ENCODE measurements around the gene TRIM62.

TRIM62 gene

DNA sequence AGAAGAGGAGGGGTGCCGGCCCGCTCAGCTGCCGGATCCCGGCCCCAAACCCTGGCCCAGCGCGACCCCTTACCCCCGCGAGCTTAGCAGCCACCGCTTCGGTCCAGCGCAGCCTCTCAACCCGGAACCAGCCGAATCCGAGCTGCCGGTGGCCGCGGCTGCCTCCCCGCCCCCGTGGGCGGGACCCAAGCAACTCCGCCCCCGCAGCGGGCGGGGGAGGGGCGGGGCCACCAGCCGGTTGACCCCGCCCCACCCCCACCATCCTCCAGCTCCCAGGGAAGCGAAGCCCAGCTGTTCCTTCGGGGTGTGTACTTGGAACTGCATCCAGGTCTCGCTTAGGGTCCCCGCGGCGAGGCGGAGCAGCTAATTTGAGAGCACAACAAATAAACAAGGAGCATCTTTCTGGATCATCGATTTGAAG is at the start of gene TRIM62:
Gene TRIM62, minus strand, starts transcription at position 123 of the 421 bp plus-strand sequence. CDS start 611 bp downstream, outside the sequence.
- peak; percentile 85 to 95 for DNase-seq

DNA sequence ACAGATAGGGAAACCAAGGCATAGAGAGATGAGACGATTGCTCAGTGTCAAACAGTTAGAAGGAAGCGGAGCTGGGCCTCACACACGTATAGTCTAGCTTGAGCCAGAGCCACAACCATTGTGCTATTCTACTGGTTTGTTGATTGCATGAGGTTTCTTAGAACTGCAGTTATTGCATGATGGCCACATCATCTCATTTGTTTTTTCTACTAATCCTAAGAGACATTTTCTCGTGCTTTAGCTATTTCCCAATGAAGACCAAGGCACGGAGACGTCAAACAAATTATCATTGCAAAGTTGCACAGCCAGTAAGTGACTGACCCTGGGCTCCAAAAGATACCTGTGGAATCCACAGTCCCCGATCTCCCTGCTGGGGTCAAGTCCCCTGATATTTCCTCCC is 49.3 kb upstream of the TRIM62 start:
- no peak for DNase-seq

DNA sequence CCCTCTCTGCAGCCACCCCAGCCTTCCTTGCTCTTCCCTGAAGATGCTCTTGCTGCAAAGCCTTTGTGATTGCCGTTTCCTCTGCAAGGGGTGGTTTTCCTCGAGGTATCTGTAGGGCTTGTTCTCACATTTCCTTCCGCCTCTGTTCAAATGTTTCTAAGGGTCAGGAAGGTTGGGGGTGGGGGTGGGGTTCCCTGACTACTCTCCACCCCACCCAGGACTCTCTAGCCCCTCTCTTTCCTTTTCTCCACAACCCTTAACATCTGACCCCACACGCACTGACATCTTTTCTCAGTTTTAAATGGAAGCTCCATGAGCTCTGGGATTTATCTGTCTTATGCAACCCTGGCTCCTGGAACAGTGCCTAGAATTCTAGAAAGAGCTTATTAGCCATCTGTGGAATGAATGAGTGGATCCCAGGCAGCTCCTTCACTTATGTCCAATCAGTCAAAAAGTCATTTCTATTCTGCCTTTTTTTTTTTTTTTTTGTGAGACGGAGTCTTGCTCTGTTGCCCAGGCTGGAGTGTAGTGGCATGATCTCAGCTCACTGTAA is 47.2 kb upstream of the TRIM62 start:
- DNase-seq, result peak; percentile 81 to 82

DNA sequence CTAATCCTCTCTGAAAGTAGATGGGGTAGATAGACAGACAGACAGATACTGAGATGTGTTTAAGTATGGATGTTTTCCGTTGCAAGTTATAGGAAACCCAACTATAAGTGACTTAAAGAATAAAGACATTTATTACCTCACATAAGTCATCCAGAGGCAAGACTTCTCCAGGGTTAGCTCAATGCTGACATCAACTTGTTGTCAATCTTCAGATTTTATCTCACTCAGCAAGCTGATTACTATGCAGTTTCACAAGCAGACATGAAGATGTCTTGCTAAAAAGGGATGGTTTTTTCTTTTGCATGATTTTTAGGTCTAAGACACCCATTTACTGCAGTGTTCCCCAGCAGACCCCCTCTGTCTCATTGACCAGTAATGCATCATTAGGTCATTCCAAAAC is 43.7 kb upstream of the TRIM62 start:
- DNase-seq, result no peak

DNA sequence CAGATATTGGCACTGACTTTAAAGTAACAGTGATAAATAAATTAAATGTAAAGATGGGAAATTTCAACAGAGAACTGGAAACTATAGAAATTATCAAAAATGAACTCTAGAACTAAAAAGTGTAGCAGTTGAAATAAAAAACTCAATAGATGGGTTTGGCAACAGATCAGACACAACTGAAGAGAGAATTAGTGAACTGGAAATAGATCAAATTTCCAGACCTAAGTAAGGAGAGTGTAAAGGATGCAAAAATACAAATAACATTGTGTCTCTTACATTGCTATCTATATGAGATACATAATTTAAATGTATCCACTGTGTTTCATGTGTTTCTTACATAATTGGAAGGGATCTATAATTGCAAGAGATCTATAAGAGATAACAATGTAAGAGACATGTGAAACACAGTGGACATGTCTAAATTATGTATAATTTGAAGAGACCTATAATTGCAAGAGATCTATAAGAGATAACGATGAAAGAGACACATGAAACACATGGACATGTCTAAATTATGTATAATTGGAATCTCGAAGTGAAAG is 42.4 kb upstream of the TRIM62 start:
- no peak for DNase-seq

DNA sequence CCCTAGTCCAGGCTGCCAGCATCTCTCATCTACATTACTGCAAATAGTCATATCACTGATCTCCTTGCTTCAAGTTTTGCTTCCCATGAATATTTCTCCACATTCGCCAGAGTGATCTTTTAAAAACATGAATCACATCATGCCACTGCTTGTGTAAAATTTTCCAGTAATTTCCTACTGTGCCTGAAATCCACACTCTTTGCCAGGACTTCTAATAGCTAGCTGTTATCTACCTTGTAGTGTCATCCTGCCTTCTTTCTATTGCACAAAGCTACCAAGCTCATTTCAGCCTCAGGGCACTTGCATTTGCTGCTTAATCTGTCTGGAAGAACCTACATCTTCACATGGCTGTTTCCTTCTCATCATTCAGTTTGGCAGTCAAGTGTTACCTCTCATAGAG is 40.5 kb upstream of the TRIM62 start:
- no peak for DNase-seq

DNA sequence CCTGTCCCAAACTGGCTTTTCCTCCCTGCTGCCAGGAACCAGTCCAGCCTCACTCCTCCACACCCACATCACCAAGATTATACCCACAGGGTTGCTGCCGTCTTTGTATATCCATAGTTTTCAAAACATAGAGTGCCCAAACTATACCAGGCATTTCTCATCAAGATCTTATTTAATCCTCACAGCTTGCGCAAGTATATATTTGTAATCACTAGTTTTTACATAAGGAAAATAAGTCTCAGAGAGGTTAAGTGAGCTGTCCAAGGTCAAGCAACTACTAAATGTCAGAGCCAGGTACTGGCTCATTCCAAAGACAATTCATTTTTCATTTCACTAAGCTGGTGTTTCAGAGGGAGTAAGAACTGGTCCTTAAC is 39.5 kb upstream of the TRIM62 start:
- no peak for DNase-seq

DNA sequence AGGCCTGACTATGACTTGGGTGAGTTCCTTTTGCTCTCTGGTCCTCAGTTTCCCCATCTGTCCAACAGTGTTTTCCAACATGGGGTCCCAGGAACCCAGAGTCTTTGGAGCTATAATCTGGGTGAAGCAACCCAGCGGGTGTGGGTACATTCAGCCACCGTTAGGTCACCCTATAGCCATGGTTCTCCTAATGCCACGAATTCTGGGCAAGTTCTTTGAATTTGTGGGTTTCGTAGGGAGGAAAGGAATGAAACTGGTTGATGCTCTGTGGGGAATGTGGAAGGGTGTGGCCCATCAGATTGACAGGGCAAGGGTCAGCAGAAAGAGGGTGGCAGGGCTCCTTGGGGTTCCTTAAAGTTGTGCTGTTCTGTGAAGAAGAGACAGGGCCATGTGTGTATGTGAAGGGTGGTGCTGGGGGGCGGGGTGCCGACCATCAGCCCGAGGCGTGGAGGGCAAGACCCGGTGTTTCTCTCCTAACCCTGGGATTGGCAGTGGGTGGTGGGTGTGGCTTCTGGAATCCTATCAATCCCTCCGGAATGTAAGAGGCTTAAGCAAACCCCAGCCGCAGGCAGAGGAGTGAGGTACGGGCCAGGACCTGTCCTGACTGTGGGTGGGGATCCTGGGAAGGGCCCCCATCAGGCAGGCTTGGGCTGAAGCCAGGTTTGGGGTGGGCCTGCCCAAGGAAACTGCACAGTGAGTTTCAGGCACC is 39.0 kb upstream of the TRIM62 start:
- peak; percentile 13 to 49 for DNase-seq

DNA sequence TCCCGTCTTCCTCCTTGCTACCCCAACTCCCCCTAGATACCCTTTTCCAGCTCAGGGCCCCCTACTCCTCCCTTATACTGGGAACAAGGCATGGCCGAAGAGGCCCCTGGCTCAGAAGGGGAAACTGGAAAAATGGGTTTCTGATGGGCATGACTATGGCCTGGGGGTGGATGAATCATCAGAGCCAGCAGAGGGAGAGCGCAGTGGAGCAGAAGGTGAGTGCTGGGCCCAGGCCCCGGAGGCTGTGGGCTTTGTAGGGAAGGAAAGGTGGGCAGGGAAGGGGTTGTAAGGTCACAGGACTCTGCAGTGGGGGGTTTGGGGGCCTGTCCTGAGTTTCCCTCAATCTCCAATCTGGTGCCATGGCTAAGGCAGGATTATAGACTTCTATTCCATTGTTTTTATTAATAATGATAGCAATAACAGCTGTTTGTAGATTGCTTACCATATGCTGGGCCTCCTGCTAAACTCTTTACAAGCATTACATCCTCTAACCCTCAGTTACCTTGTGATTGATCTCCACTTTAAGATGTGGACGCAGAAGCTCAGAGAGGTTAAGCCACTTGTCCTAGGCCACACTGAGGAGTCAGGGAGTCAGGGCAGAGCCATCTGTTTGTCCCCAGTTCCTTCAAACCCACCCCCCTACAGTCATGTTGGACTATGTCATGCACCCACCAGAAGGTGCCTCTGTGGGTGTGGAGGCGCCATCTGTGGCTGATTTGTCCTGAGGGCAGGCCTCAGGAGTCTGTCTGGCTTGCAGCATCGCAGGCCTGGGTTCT is 38.2 kb upstream of the TRIM62 start:
- DNase-seq, result peak; percentile 96 to 98

DNA sequence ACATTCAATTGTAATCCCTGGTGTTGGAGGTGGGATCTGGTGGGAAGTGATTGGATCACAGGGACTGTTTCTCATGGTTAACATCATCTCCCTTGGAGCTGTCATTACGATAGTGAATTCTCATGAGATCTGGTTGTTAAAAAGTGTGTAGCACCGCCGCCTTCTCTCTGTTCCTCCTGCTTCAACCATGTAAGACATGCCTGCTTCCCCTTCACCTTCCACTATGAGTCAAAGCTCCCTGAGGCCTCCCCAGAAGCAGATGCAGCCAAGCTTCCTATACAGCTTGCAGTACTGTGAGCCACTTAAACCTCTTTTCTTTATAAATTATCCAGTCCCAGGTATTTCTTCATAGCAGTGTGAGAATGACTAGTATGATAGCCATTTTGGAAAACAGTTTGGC is 30.1 kb upstream of the TRIM62 start:
- DNase-seq, result no peak

DNA sequence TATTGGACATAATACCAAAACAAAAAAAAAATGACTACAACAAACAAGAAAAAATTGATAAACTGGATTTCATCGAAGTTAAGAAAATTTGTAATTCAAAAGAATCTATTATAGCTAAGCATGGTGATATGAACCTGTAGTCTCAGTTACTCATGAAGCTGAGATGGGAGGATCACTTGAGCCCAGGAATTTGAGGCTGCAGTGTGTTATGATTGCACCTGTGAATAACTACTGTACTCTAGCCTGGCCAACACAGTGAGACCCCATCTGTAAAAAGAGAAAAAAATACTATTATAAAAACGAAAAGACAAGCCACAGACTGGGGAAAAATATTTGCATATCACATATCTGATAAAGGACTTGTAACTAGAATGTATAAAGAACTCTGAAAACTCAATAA is 24.5 kb upstream of the TRIM62 start:
- no peak for DNase-seq

DNA sequence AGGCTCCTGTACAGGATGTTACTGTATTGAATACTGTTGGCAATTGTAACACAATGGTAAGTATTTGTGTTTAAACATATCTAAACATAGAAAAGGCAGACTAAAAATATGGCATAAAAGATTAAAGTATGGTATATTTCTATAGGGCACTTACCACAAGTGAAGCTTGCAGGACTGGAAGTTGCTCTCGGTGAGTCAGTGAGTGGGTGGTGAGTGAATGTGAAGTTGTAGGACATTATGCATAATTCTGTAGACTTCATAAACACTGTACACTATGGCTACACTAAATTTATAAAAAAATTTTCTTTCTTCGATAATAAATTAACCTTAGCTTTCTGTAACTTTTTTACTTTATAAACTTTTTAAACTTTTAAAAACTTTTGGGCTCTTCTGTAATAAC is 13.7 kb upstream of the TRIM62 start:
- DNase-seq, result no peak

DNA sequence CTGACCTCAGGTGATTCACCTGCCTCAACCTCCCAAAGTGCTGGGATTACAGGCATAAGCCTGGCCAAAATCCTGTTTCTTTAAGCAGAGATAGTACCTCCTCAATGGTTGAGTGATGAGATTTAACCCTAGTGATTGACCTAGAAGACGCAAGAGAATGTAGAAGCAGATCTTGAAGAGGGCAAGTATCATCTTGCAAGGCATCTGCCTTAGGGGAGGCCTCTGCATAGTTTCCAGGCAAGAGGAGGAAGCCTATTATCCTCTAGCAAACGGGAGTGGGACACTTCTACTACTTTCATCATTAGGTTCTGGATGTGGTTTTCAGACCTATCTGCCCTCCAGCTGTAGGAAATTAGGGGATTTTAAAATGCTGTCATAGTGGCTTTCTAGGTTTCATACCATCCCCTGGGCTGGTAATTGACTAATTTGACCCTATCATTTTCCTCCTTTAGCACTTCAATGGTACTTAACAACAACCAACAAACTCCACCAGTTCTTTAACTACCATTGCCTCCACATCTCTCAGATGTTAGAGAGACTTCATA is 10.0 kb upstream of the TRIM62 start:
- DNase-seq, result no peak

DNA sequence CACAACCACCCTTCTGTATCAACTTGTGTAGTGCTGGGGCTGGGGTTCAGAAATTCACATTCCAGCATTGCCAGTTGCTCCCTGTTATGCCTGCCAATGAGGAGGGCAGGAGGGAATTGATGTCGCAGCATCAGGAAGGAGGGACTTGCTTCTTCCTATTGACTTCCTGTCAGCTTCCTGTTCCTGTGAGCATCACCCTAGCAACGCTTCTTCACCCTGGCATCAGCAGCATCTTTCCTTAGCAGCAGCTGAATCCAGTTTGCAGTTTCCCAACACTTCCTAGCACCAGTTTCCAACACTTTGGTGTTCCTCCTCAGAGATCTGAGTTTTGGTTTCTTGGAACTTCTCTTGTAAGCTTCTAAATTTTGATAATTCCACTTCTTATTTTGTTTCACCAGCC is 8.9 kb upstream of the TRIM62 start:
- DNase-seq, result no peak

DNA sequence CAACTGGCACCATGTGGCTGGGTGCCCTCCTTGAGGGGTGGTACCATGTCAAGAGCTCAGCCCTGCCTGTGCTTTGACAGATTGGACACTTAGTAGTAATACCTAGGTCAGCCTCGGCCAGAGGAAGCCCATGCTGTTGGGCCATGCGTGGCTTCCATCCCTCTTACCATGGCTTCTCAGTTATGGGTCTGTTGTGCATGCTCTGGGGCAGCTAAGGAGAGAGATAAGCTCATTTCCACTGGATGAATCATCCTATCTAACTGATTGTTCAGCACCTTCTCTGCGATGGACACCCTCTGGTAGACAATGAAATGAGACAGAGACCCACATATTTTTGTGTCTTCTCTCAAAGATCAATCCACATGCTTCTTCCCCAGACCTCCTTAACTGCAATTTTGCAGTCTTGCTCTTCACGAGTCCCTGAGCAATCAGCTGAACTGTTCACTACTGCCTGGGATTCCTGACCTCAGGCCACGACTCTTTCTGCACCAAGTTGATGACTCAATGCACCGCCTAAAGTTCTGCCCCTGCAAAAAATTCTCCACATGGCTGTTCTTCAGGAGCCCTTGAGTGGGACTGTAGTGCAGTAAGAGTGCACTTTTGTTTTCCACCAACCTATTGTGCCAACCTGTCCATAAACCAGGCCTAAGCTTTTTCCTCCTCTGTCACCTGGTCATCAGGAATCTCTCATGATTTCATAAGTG is 6.9 kb upstream of the TRIM62 start:
- no peak for DNase-seq

DNA sequence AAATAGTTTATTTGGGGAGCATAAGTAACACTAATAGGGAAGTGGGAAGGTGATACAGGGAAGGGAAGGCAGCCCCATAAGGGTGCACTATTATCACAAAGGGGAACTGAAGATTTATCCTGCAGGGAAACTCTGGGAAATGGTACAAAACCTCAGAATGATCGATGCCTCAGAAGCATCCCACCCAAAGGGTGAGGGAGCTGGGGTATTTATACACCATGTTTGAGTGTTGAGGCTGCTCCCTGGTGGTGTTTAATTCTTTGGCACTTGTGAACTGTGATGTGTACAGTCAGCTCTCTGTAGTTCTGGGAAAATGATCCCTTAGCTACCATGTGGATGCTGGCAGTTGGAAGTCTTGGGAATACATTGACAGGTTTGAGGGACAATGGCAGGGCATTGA is 5.1 kb upstream of the TRIM62 start:
- no peak for DNase-seq

DNA sequence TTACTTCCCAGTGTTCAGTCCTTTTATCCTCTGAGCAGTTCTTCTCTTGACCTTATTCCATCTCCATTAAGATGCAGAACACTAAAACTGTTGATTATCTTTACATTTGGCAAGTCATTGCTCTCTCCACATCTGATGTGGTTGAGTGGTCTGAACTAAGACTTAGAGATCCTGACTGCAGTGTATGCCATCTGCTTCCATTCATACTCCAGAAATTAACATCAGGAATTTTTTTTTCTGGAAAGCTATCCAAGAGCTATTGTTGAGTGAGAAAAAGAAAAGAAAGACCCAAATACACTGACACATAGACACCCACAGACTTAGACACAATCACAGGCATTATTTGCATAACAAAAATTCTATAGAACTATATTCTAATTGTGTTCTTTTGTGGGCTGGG is 3.7 kb upstream of the TRIM62 start:
- peak in 1 of 2 experiments; percentile 55 for DNase-seq

DNA sequence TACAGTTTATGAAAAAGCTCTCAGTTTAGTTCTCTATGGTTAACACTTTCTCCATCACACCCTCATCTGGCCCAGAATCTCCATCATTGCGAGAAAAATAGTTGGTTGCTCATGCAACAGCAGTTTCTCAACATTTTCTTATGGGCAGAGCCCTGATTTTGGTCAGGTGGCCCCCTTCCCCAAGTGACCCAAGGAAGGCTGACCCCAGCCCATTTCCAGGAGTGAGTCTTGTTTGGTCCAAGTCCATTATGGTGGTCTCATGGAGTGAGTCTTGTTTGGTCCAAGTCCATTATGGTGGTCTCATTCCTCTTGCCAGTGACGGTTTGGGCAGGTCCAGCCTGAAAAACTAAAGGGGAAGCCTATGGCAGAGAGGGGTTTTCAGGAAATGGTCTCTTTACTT is 1.5 kb upstream of the TRIM62 start:
- DNase-seq, result no peak

DNA sequence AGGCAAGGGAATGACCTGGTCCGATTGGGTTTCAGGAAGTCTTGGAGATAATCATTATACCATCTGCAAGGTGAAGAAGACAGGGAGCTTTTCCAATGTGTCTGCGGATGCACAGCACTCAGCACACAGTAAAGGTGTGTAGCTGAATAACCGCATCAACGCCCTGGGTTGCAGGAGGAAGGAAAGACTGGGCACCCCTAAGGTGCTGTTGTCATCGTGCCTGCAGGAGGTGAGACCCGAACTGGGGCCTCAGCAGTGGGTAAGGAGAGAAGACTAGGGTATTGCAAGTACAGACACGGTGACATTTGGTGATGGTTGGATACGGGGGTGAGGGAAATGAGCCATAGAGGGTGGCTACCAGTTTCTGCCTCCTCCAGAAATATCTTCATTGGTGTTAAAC is 1.1 kb upstream of the TRIM62 start:
- no peak for DNase-seq

DNA sequence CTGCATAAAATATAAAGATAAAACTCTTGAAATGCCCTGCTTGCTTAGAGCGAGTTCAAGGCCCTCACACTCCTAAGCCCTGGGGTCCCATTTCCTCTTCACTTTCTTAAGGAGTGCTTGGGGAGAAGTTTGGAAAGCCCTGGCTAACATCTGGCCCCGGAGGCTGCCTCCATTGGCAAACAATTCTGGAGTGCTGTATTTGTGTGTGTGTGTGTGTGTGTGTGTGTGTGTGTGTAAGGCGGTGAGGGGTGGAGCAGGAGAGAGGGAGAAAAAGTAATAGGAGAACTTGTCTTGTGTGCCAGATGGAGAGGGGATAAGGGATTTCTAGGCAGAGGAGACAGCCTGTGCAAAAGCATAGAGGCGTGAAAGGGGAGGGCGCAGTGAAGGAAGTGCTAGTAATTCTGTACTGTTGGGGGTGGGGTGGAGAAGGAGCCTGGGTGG is 578 bp upstream of the TRIM62 start:
- peak; percentile 92 to 96 for DNase-seq

DNA sequence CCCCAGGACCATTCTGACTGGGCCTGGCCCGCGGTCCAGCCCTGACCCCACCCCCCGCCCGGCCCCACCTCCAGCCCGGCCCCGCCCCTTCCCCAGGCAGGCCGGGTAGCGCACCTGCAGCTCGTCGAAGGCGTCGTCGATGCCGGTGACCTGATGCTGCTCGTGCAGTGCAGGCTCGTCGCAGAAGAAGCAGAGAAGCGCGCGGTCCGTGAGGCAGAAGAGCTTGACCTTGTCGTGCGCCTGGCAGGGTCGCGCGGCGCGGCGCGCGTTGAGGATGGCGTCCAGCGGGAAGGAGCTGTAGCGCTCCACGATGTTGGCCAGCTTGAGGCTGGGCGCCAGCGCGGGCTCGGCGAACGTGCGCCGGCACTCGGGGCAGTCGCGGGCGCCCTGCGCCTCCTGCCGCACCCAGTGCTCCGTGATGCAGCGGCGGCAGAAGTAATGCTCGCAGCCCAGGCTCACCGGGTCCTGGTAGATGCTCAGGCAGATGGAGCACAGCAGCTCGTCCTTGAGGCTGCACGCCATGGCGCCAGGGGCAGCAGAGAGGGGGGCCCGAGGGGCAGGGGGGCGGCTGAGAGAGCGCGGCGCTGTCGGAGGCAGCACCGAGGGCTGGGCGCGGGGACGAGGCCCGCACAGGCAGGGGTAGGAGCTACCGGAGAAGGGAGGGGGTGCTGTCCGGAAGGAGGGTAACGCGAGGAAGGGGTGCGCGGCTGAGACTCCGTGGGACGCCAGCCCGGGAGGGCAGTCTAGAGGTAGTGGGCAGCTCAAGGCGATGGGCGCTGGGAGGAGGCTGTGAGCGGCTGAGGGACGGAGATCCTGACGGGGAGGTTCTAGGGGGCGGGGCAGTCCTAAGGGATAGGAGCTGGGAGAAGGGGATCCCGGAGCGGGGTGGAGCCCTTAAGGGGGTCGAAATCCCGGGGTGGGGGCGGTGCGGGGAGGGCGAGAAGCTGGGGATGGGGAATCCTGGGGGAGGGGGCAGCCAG is 642 bp downstream of the TRIM62 start:
- DNase-seq, result peak; percentile 53 to 67
